Fibroblast of the aortic adventitia (primary cell): Measurements from ENCODE around the gene ZBTB20. TPM values are rescaled to one million over a fixed set of nuclear protein-coding genes. Genes with fewer than 3 reads are reported as not detected.

Source experiments
- DNase-seq: peaks from one replicate; pipeline ENCODE4 v3.0.0-alpha.2; 2010; ENCODE audit warnings: low read depth
- H3K4me3 ChIP-seq: 2 replicates; pipeline ENCODE4 v1.5.1; 2011; ENCODE audit warnings: low read depth, mild to moderate bottlenecking, control low read depth, low read length, moderate library complexity
- total RNA-seq: library from RNA; depleted of rRNA; stranded (reverse); fragments of >200 nt; gene quantifications from 2 replicates; pipeline ENCODE4 v1.2.3, GENCODE V29; 2012; ENCODE audit warnings: low replicate concordance
- TF ChIP-seq, protein P1 (sequence below): IDR thresholded peaks from 2 replicates; pipeline ENCODE4 v1.5.1; 2011; ENCODE audit warnings: mild to moderate bottlenecking, low read length, control low read depth, inconsistent platforms; ENCODE audit not compliant: insufficient read depth

The ZBTB20 gene
- total RNA-seq, 1 donor, result 47.2 TPM

DNA sequence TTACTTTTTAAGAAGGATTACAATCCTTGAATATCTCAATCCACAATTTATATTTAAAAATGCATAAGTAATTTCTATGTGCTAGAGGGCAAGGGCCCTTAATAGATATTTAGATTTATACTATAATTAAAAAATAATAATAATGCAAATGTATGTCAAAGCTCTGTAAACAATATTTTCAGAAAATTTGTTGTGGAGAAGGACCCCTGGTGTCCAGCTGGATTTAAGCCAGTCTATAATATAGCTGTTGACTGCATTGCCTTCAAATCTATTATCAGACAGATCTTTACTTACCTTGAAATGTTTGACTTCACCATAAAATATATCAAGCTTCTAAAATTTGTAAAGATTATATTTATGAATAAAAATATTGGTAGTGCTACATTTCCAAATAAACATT is 65.6 kb downstream of the ZBTB20 start:
- H3K4me3 ChIP-seq, result no peak overlapping the region
- TF ChIP-seq, protein P1, sequence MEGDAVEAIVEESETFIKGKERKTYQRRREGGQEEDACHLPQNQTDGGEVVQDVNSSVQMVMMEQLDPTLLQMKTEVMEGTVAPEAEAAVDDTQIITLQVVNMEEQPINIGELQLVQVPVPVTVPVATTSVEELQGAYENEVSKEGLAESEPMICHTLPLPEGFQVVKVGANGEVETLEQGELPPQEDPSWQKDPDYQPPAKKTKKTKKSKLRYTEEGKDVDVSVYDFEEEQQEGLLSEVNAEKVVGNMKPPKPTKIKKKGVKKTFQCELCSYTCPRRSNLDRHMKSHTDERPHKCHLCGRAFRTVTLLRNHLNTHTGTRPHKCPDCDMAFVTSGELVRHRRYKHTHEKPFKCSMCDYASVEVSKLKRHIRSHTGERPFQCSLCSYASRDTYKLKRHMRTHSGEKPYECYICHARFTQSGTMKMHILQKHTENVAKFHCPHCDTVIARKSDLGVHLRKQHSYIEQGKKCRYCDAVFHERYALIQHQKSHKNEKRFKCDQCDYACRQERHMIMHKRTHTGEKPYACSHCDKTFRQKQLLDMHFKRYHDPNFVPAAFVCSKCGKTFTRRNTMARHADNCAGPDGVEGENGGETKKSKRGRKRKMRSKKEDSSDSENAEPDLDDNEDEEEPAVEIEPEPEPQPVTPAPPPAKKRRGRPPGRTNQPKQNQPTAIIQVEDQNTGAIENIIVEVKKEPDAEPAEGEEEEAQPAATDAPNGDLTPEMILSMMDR, result no peak
- DNase-seq, result no peak

DNA sequence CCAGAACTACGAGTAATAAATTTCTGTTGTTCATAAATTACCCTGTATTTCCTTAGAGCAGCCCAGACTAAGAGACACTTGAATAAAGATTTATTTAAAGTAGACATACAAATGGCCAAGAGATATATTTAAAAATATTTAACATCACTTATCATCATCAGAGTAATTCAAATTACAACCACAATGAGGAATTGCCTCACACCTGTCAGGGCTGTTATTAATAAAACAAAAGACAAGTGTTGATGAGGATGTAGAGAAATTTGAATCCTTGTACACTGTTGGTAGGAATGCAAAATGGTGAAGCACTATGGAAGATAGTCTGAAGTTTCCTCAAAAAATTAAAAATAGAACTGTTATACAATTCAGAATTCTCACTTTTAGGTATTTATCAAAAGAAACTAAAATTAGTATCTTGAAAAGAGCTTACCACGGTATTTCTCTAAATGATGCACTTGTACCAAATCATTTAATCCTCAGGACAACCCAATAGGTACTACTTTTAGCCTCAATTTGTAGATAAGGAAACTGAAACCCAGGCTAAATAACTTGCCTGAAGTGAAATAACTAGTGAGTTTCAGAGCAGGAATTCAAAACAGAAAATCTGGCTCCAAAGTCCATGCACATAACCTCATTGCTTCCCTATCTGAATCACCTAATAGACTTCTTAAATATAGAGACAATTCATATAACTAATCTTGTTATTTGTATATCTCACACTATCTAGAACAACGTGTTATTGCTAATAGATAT is 69.4 kb downstream of the ZBTB20 start:
- peak; percentile 19 for DNase-seq
- TF ChIP-seq, protein P1, result no peak
- H3K4me3 ChIP-seq, result no peak overlapping the region

DNA sequence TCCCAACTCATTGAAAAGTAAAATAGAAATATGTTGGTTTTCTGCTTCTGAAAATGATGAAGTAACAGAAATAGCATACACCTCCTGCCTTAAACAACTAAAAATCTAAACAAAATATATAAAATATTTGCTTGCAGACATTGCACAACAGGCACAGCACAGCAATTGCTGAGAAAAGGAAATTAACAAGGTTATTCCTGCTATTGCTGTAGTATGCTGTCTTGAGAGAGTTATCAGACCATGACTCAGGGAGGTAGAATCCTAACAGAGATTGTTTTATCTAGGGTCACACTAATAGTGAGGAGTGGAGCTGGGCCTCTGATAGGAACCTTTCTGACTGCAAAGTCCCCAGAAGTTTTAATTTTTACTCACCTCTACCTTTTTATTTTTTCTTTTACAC is 72.6 kb downstream of the ZBTB20 start:
- H3K4me3 ChIP-seq, result no peak overlapping the region
- TF ChIP-seq, protein P1, result no peak
- DNase-seq, result peak; percentile 65

DNA sequence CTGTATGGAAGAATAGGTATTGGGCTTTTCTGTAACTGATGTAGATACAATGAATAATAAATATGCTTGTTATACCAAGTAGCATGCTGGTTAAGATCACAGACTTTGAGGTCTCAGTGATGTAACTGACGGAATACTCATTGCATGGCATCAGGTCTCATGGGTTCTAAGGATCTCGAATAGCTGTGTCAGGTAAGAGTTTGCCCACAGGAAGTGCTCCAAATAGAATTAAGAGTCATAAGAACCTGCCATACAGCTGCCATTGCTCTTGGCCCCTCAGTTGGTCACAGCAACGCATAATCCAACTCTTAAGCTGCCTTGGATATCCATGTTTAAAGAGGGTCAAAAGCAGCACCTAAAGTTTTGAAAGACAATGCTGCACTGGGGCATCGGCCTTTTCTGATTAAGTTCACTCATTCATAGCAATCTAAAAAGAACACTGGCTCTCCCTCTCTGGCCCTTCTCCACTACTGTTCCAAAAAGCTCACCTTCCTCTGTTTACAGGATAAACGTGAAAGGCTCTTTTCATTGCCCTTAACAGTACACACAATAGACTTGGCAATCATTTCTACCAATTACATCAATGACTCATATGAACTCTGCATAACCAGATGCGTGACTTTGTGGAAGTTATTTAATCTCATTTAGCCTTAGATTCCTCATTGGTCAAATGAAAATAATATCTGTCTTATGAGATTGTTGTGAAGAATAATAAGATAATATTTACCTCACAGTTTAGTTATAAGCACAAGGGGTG is 74.6 kb downstream of the ZBTB20 start:
- DNase-seq, result peak; percentile 71

DNA sequence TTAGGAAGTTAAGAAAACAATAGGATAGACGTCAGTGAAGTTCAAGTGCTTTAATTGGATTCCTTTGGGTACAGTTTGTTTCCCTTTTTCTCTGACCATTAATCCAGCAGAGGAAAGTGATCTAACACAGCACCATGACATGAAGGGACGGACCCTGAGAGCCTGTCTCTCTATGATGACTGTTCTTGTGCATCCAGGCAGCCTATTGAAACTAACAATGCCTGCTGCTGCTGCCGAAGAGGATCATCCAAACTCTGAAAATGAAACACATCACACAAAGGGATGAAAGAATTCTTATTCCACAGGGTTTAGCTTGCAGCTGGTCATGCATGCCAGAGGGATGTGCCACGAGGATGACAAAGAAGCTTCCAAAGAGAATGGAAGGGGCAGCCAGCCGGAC is 75.5 kb downstream of the ZBTB20 start:
- H3K4me3 ChIP-seq, result peak overlapping the region; percentile 9
- TF ChIP-seq, protein P1, result no peak
- DNase-seq, result peak; percentile 61

More for the DNA sequence above, 74.6 kb downstream of the ZBTB20 start:
- no peak overlapping the region for H3K4me3 ChIP-seq
- TF ChIP-seq, protein P1, result no peak

DNA sequence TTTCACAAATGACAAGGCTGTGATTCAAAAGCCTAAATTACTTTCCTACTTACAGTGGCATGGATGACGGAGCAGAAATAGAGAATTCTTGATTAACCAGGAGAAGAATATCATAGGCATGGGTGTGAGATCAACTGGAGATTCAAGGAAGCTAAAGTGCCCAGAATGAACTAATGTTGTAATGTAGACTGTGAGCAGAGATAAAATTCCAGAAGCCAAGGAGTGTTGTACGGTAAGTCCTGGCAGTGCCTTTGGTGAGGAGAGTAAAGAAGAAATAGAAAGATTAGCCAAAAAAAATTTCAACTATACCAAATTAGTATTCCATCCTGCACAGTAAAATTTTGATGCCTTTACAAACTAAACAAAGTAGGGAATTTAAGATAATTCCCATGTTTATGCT is 75.9 kb downstream of the ZBTB20 start:
- TF ChIP-seq, protein P1, result no peak
- H3K4me3 ChIP-seq, result no peak overlapping the region
- DNase-seq, result peak; percentile 27
